Kidney glomerular epithelial cell (primary cell): ENCODE measurements around the gene TAS1R3.
A peak's percentile ranks its signal among the peaks of the same experiment; 100 is the strongest.

ENCODE experiments used
- DNase-seq: peaks from one replicate; lab custom pipeline; 2025; lab: John Stamatoyannopoulos, UW

TAS1R3 gene

DNA sequence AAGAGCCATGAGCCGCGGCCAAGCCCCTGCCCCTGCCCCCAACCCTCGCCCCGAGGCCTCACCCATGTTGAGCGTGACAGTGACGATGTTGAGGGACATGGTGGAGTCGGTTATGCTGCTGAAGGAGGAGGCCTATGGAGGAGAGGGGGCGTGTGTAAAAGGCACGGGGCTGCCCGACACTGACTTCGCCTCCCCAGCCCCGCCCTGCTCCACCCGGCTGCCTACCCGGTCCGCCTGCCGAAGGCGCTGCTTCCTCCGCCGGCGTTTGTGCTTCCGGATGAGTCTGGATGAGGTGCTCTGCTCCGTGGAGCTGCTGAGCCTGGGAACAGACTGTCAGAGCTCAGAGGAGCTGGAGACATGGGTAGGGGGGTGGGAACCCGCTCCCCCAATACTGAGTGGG is 9.1 kb downstream of the TAS1R3 start:
- no peak for DNase-seq

- DNase-seq: no peak
These were observed 9.9 kb downstream of the TAS1R3 start for GRCh38 chr1:1340791-1341548.

DNA sequence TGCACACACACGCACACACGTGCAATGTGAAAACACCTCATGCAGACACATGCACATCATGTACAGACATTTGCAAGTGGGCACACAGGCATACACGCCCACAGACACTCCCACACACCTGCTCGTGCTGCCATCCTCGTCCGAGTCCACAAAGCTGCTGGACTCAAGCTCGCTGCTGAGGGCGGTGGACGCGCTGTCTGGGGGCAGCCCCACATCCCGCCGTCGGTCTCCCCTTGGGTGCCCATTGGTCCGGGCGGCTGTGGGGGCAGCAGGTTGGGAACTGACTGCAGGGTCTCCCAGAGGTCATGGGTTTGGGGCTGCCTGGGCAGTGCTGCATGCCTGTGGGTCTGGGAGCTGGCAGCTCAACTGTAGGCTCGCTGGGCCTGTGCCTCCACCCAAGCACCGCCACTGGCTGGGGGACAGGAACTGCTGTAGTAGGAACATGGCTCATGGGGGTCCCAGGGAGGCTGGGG is 10.5 kb downstream of the TAS1R3 start:
- no peak for DNase-seq

DNA sequence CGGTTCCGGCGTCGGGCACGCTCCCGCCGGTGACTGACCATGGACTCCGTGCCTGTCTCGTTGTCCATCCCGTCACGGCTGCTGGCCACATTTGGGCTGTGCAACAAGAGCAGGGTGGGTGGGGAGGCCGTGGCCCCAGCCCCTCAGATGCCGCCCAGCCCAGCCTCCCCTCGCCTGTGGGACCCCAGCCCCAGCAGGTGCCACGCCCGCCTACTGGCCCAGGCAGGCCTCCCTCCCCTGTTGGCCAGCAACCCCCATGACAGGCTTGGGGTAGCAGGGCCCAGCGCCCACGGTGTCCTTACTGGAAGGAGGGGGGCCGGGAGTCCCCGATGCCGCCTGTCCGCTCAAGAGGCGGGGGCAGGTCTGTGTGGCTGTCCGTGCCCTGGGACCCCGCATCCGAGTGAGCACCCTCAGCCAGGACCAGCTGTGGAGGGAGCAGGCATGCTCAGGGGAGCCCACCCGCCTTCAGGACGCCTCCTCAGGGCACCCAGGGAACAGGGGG is 11.0 kb downstream of the TAS1R3 start:
- no peak for DNase-seq

GRCh38 chr1:1342584-1343115 is 11.6 kb downstream of the TAS1R3 start:
- DNase-seq: no peak

DNA sequence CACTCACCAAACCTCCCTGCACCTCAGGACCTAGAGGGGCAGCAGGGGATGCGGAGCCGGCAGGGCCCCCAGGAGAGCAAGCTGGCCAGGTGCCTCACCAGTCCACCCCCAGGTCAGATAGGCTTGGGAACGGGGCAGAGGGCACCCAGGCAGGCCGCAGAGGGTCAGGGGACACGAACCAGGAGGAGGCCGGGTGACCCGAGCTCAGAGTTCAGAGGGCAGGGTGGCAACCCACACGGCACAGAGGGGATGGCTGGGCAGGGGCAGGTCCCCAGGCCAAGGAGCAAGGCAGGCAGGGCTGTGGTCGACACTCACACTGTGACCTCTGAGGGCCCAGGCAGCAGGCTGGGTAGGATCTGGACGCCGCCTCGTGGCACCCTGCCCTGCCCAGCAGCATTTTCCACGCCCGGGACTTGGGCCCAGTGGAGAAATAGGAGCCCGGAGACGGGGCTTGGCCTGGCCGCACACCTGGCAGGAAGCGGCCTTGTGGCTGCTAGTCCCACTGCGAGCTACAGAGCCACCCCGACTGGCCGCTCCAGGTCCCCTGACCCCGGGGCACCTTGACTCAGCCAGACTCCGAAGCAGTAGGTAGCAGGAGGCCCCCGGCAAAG is 12.8 kb downstream of the TAS1R3 start:
- DNase-seq: no peak

- peak; percentile 48 for DNase-seq
These were observed 13.7 kb downstream of the TAS1R3 start for GRCh38 chr1:1344655-1345361.

DNA sequence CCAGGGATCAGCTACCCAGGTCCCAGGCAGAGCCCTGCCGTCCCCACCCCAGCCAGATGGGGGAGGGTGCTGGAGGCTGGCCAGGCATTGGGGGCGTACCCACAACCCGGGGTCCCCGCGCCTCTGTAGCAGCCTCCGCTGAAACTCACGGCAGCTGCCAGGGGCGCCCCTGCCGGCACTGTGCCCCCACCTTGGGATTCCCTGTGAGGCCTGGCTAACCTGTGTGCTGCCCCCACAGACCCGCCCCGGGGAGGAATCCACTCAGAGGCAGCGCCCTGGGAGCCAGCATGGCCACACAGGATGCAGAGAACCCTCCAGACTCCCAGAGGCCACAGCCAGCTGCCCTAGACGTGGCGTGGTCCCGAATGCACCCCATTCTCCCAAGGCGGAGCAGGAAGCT is 14.3 kb downstream of the TAS1R3 start:
- DNase-seq: no peak

DNA sequence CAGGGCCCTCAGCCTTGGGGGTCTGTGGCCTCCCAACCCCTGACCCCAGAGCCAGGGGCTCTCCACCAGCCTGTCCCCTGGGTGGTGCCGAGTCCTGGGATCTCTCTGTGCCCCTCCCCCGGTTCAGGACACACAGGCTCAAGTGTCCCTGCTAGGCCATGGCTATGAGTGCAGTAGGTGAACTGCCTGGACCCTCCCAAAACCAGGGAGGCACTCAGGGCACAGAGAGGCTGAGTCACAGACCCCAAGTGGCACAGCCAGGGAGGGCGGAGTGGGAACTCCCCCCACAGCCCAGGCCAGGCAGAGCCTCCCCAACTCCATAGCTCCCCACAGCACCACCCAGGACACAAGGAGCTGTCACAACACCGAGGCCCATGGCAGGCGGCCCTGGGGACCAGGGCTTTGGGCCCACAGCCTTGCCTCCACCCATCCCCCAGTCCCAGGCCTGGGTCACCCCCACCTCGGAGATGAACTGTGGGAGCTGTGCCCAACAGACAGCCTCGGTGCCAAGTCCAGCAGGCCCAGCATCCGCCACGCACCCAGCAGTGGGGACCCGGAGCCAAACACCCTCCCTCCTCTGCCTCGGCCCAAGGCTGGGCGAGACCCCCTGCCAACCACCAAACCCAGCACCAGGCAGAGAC is 14.9 kb downstream of the TAS1R3 start:
- DNase-seq: no peak

- DNase-seq: no peak
These were observed 15.4 kb downstream of the TAS1R3 start for GRCh38 chr1:1346501-1346890.

DNA sequence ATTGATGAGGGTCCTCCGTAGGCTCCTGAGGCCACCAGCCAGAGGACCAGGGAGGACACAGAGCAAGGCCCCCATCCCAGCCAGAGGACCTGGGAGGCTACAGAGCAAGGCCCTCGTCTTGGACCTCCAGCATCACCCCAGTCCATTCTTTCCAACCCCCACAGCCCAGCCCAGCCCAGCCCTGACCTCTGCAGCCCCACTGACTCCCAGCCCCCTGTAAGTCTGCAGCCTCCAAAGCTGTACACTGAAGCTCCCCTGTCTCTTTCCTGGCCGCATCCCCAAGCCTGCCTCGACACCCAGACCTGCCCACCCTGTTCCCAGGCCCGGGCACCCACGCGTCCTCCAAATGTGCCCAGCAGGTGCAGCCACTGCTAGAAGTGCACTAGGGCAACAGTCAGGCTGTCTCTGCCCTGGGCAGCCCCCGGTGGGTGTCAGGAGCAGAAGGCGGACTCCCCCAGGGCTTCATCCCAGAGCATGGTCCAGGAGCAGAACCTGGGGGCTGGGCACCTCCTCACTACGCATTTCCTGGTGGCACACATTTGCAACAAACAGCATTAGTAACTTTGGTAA is 16.0 kb downstream of the TAS1R3 start:
- no peak for DNase-seq

DNA sequence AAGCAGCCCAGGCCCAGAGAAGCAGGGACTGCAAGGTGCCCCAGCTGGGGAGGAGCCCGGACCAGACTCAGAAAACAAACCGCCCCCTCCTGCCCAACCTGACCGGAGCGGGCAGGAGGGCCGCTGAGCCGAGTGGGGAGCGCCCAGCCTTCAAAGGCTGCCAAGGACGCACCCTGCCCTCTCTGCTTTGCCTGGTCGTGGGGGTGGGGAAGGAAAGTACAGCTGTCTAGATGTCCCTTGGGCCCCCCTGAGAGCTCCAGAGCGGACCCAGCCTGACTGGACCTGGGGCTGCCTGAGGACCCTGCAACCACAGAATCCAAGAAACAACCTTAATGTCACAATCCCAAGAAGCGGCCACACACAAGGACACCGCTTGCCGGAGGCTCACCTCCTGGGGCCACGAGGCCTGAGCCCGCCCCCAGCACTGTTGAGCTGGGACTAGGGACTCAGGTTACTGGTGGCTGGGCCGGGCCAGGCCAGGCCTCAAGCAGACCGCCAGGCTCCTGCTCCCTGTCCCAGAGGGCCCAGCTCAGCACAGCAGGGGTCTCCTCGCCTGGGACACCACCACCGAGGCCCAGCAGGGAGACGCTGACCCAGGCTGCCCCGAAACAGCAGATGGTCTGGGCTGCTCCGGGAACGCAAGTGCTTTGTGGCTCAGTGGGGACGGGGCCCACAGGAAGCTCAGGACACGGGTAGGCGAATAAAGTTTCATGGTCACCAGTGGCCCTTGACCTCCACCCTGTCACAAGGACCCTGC is 16.8 kb downstream of the TAS1R3 start:
- no peak for DNase-seq

DNA sequence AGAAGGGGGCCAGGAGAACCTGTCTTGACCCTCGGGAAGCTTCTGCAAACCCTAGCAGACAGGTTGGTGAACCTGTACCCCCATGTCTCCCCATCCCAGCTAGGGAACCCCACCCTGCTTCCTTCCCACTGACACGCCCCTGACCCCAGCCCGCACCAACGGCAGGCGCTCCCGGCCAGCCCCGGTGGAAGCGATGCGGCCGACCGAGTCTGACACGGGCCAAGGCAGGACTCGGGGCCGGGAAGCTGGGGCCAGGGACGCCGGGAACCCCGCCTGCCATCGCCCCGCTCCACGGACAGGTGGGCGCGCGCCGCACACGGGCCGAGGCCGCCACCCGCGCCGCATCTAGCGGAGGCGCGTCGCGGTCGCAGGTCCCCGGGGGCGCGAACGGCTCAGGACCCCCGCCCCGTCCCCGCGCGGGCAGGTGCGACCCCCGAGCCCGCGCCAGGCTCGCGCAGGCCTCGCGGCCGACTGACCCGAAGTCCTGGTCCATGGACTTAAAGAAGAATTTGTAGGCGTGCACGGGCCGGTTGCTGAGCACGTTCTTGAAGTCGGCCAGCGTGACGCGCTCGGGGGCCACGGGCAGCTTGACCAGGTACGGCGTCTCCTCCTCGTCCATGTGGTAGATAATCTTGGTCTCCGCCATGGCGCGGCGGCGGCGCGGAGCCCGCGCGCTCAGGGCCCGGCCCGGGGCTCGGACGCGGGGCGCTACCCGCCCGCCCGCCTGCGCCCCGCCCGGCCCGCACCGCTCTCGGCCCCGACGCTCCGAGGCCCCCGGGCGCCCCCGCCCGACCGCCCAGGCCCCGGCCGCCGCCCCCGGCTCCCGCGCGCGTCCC is 17.6 kb downstream of the TAS1R3 start:
- no peak for DNase-seq

- DNase-seq: peak; percentile 18
These were observed 18.4 kb downstream of the TAS1R3 start, which contains the start of gene DVL1 for GRCh38 chr1:1349256-1350012. Gene DVL1 (minus strand): TSS chr1:1349418. CDS start chr1:1349065, 353 bp downstream.

- DNase-seq: no peak
These were observed 20.7 kb downstream of the TAS1R3 start for GRCh38 chr1:1351511-1352427.

- no peak for DNase-seq
These were observed 21.8 kb downstream of the TAS1R3 start for GRCh38 chr1:1352786-1353388.

GRCh38 chr1:1353389-1354151 is 22.5 kb downstream of the TAS1R3 start:
- DNase-seq: no peak
